GM18505 (cell line): Measurements from ENCODE around the gene ASTN2.

Experiments
- ATAC-seq: cut with Tn5 transposase; IDR thresholded peaks from one replicate; pipeline ENCODE4 v1.9.1; 2021; ENCODE audit not compliant: unreplicated experiment
- POLR2A ChIP-seq: IDR thresholded peaks from 4 replicates; pipeline ENCODE4 v1.6.1; 2011; ENCODE audit warnings: borderline replicate concordance; ENCODE audit not compliant: insufficient read depth, insufficient read length; ENCODE audit errors: extremely low read depth

Gene ASTN2

DNA sequence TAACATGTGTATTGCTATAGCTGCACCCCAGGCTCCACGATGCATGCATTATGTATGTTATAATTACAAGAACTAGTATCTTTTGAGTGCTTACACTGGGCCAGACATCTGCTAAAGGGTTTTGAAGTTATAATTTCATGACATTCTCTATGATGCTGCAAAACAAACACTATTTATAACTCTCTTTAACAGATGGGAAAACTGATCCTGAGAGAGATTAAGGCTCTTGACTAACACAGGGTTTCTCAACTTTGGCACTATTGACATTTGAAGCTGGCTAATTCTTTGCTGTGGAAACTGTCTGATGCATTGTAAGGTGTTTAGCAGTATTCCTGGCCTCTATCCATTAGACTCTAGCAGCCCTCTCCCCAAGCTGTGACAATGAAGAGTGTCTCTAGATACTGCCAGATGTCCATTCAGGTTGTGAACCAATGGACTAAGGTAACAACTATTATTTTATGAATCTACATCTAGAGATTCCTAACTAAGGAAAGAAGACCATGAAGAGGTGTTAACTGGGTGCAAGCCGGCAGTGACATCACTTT, 258.6 kb downstream of the ASTN2 start:
- TF ChIP-seq POLR2A: no peak
- ATAC-seq: no peak

DNA sequence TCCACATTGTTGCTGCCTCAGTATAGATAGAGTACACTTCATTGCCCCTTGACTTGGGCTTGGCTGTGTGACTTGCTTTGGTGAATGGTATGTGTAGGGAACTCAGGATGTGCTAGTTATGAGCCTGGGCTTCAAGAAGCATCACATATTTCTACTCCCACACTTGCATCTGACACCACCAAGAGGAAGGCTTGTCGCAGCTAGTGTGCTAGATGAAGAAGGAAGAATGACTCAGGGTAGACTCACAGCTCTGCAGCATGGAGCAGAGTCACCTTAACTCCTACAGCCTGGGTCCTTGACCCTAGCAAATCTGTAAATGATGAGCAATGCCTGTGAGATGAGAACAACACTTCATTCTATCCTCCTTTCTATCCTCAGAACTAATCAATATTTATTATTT, 261.8 kb downstream of the ASTN2 start:
- TF ChIP-seq POLR2A: no peak

DNA sequence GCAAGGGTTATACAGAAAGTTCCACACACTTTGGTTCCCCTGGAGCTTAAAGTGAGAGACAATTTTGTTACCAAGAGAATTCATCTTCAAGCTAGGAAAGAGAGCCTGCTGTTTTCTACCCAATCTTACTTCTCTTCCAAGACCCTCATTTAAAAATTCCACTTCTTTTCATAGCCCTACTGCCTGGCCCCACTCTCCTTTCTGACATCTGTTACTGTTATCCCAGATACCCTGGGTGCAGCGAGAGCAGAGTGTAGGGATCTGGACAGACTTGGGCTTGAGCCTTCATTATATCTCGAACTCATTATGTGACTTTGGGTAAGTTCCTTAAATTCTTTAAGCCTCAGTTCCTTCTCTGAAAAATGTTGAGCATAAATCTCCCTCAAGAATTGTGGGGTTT, 263.1 kb downstream of the ASTN2 start:
- TF ChIP-seq POLR2A: no peak
- ATAC-seq: no peak

More for the DNA sequence above, 261.8 kb downstream of the ASTN2 start:
- ATAC-seq: no peak

DNA sequence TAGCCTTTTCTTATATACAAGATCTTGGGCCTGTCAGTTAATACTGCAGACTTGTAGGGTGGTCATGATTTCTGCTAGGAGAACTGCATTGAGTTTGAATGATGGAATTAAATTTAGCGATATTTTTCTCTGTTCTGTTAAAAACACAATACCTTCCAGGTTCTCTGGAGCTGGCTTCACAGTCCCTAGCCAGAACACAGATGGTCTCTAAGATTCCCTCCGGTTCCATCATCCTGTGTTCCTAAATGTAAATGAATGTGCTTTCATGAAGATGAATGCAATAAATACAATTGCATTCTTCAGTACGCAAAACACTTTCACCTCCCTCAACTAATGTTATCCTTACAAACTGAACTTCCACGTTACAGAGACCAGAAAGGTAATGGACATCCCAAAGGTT, 264.9 kb downstream of the ASTN2 start:
- no peak for ATAC-seq
- no peak for TF ChIP-seq POLR2A

DNA sequence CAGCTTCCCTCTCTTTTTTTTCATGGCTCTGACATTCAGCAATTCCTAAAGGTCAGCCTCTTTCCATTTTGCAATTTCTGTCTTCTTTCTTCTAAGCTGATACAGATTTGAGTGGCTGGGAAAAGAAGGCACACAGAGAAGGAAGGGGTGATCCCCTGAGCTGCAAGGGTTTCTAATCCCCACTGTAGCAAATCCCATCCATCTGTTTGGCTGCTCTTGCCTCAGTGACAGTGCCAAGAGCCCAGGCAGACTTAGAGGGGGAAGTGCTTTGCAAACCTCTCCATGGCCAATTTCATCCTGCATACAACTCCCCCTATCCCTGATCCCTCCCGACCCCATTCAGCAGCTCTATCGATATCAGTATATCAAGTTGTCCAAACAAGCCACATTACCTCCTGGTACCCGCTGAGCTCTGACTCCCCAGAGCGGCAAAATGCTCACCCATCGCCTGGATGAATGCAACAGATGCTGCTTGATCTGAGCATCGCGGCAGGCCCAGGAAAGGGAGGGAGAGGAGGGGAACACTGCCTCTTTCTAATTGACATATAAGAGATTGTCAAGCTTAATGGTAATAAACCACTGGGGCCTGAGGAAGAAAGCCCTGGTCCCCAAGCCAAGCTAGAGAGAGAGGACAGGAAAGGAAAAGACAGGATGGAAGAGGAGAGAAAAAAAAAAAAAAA, 268.9 kb downstream of the ASTN2 start:
- no peak for TF ChIP-seq POLR2A
- no peak for ATAC-seq

DNA sequence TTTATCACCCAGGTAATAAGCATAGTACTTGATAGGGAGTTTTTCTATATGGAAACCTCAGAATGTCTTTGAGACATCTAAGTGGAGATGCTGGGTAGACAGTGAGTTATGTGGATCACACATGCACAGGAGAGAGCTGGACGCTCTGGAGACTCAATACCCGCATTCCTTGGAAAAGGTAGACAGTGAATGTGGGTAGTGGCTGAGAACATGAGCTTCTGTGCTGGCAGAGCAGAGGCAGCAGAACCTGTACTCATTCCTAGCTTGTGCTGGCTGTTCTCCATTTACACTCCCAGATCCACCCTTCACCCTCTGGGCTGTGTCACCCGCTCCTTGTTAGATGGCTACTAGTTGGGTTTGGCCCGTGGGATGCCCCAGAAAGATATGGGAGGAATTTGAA, 269.8 kb downstream of the ASTN2 start:
- ATAC-seq: no peak
- no peak for TF ChIP-seq POLR2A

DNA sequence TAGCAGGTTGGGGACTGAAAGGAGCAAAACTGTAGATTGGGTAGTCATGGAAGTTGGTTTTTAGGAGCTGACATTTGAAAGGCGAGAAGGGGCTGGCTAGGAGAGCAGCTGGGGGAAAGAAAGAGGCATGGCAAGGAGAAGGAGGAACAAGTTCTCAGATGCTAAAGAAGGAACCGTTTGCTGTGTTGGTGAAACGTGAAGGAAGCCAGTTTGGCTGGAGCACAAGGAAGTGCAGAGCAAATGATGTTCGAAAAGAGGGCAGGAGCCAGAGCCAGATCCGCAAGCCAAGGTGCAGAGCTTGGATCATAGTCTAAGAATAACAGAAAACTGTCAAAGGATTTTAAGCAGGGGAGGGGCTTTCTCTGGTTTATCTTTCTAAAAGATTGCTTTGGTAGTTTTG, 276.6 kb downstream of the ASTN2 start:
- no peak for TF ChIP-seq POLR2A

DNA sequence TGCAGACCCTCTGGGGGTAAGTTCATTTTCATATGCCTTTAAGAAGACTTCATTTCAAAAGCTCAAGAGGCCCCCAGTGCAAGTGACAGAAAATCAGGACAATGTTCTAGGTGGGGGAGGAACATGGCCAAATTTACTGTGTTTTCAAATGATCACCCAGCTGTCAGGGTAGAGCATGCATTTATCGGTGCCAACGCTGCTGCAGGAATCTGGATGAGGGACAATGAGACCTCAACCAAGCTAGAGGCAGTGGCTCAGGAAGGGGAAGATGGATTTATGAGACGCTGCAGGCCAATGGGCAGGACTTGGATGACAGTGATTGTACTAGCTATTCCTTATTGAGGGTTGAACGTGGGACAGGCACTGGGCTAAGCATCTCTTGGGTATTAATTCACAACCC, 278.4 kb downstream of the ASTN2 start:
- no peak for TF ChIP-seq POLR2A
- ATAC-seq: no peak

More for the DNA sequence above, 276.6 kb downstream of the ASTN2 start:
- ATAC-seq: no peak

DNA sequence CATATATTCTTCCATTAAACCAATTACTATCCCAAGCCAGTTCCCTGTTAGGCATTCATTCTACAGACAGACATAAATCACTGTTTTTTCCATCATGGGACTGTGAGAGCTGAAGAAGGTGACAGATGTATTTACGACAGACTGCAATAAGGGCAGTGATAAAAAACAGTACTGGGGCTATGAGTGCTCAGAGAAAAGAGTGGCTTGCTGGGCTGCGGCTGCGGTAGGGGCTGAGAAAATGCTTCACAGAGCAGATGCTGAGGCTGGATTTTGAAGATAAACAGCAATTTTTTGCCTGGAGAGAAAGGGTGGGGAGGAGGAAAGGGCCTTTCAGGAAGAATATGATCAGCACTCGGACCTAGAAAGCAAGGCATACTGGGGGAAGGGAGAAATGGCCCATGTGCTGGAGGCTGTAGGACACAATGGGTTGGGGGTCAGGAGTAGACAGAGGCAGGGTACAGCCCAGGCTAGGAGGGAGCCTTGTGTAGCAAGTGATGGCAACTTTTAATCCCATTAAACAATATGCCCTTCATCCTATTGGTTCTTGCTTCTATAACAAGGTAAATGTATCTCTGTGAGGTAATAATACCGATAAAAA, 279.3 kb downstream of the ASTN2 start:
- no peak for ATAC-seq
- TF ChIP-seq POLR2A: no peak

DNA sequence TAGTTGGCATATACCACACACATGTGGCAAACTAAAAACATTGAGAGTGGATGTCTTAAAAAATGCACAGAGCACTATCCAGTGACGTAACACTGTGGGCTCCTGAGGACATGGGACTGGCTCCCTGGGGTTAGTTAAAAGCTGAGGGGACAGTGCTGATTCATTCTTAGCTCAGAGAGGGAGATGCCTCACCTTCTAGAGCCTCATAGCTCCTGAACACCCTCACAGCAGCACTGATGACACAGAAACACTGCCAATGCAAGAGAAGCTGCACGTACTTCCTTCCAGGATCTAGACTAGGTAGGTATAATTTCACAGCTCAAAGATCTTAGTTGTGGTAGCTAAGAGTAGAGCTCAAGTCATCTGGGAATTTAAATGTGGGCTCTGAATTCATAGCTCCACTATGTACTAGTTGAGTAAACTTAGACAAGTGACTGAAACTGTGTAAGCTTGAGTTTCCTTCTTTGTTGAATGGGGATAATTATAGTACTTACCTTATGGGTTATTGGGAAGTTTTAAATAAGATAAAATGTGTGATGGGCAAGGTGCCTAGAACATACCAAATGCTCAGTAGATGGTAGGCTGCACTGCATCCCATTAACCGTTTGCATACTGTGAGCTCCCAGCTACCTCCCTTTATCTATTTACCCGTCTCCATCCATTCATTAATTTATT, 279.9 kb downstream of the ASTN2 start:
- ATAC-seq: no peak
- no peak for TF ChIP-seq POLR2A

DNA sequence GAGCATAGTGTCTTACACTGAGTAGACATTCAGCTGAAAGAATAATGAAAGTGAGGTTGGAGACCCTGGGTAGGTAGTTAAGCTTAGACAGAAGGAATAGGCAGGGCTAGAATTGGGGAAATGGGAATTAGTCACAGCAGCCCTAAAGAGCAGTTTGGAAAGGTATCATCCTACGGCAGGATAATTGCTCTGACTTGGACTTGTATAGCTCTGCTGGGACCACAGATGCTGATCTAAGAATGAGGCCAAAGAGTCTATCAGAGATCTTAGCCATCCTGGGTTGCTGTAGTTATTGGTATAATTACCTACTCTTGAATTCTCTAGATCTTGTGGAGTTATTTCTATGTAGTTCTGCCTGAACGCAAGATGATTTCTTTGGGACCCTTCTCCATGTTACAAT, 288.0 kb downstream of the ASTN2 start:
- ATAC-seq: no peak
- no peak for TF ChIP-seq POLR2A

DNA sequence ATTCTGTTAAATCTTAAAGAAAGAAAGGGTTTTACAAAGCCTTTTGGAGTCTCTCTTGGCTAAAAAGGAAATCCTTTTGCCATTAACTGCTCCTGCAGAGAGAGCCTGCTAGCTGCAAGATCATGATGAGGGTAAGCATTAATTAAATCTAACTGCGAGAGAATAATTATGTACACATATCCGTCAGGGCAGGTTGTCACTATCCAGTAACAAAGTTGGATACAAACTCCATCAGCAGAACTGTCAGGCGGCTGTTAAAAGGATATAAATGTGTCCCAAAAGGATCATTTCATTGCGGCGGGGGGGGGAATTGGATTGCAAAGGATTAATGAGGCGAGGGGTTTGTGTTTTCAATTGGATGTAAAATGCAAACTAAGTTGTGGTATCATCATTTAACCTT, 289.3 kb downstream of the ASTN2 start:
- TF ChIP-seq POLR2A: no peak
- no peak for ATAC-seq

DNA sequence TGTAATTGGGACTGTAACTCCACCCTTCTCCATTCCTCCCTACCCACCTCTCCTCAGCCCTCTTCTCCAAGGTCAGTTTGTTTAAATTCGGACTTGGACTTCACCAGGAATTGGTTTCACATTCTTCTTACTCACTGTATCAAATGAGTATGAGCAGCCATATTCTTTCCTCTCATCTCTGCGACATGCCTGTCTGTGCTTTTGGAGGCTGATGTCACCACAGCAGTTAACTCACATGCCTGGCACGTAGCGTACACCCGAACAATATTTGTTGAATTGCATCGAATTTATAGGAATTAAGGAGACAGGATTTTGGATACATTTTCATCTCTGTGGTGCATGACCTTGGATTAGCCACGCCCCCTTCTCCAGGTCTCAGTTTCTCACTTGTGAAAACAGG, 291.1 kb downstream of the ASTN2 start:
- no peak for TF ChIP-seq POLR2A

DNA sequence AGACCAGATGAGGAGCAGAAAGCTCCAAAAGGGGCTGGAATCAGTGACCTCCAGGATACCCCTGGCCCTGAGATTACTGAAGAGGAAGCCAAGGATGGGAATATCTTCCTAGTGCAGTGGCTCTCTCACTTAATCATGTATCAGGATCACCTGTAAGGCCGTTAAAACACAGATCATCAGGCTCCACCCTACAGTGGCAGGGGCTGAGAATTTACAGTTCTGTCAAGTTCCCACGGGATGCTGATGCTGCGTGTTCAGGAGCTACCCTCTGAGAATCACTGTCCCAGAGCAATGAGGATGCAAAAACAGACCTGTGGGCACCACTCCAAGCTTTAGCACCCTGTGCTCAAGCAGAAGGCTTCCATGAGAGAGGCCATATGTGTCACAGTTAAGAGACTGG, 291.9 kb downstream of the ASTN2 start:
- TF ChIP-seq POLR2A: no peak
- ATAC-seq: no peak

More for the DNA sequence above, 291.1 kb downstream of the ASTN2 start:
- ATAC-seq: no peak
